ENCODE results near the gene ZNRF1.

The ZNRF1 gene

DNA sequence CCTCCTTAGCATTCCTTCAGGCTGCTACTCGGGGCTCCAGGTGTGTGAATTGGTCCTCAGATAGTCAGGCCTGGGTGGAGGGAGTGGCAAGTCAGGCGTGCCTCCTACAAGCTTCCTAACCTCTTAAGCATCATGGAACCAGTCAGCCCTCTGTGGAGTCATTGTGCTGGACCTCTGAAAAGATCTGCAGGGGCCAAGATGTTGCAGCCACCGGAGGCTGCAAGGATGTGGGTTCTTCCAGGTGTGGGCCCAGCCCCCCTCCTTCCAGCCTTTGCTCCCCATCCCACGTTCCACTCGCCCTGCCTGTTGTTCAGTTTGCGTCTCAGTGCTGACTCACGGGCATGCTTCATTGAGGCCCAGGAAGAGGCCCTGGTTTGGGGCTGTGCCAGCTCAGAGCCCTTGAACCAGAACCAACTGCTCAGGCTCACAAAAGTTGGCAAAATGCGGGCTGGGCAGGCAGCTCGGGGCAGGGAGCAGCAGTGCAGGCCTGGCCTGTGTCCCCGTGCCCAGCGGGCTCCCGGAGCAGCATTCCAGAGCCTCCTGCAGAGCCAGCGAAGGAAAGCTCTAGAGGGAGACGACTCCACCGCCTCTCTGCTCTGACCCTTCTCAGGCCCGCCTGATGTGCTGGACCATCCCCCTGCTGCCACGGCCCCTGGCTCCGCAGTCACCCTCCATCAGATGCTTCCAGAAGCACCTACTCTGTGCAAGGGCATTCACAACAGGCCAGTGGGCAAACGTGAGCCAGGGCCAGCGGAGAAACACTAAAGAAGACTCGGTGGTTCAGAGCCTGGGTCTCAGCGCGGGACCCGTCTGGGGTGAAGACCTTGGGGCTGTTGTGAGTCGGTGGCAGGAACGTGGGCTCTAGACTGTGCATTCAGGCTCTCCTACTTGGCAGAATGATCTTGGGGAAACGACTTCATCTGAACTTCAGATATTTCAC, 110.2 kb downstream of the ZNRF1 start:
- Mint-ChIP-seq H3K4me3 (peak overlapping the region; percentile 69), H3K9me3 (ENCODE audit: low read depth) (no peaks in the 10 kb centered on the region), H3K27me3 (peaks cover 4% of the 10 kb centered on the region), H3K27ac (peak overlapping the region; percentile 90), H3K4me1 (ENCODE audit: low read depth) (peaks cover 29% of the 10 kb centered on the region), H3K36me3 (peaks cover 3% of the 10 kb centered on the region)

GRCh38 chr16:75109732-75110243, 111.0 kb downstream of the ZNRF1 start:
- Mint-ChIP-seq H3K36me3 (peaks cover 2% of the 10 kb centered on the region), H3K4me3 (peak overlapping the region; percentile 50), H3K27me3 (peaks cover 4% of the 10 kb centered on the region), H3K9me3 (ENCODE audit: low read depth) (no peaks in the 10 kb centered on the region), H3K4me1 (ENCODE audit: low read depth) (peaks cover 29% of the 10 kb centered on the region), H3K27ac (peak overlapping the region; percentile 80)

DNA sequence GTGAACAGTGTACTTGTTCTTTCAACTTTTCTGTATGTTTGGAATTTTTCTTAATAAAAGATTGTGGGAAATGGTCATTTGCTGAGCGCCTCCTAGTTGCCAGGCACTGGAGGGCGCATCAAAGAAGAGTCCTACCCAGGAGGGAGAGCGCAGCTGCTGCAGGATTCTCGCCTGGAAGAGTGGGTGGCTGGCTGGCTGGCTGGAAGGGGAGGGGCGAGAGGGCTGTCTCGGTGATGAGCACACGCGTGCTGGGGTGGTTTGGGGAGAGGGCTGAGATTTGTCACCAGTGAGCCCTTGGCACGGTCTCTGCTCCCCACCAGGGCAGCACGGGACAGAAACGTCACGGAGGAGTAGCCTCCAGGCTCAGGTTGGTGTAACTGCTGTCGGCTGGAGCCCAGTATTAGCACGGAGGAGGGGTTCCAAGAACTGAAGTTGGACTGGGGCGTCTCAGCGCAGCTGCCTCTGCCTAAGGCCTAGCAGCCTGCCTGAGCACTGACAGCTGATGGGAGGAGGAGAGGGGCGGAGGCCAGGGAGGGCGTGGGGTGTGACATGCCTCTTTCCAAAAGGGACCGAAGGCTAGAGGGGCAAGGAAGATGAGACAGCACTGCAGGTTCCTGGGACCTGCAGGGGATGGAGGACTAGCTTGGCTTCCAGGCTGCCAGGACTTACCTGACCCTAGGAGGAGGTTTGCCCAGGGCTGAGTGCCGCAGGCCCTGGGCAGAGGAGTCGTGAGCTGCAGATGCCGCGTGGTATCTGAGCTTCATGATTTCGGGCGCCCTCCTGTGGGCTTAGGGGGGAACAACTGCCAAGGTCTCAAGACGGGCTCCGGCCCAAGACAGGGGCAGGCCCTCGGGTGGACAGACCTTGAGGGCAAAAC, 112.1 kb downstream of the ZNRF1 start:
- peak overlapping the region; percentile 38 for H3K4me3 Mint-ChIP-seq
- peaks cover 2% of the 10 kb centered on the region for H3K36me3 Mint-ChIP-seq
- peak overlapping the region; percentile 37 for H3K27ac Mint-ChIP-seq
- H3K4me1 Mint-ChIP-seq (ENCODE audit: low read depth): peaks cover 29% of the 10 kb centered on the region
- no peaks in the 10 kb centered on the region for H3K9me3 Mint-ChIP-seq (ENCODE audit: low read depth)
- peaks cover 4% of the 10 kb centered on the region for H3K27me3 Mint-ChIP-seq

DNA sequence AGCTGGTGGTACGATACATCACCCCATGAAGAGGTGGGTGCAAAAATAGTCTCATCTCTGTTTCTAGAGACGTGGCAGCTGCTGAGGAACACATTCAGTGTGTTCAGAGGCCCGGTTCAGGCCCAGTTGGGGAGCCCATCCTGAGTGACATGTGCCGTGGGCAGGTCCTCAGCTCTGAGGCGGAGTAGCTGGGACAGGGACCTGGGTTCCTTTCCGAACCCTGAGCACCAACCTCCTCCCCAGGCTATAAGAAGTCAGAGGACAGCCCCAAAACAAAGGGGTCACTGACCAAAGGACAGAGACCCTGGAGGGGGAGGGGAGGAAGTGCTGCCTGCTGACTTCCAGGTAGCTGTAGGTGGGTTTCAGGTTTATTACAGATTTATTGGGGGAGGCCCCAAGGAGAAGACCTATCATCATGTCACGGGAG, 112.7 kb downstream of the ZNRF1 start:
- H3K27me3 Mint-ChIP-seq: peaks cover 4% of the 10 kb centered on the region
- H3K36me3 Mint-ChIP-seq: peaks cover under 1% of the 10 kb centered on the region
- no peaks in the 10 kb centered on the region for H3K9me3 Mint-ChIP-seq (ENCODE audit: low read depth)
- H3K4me1 Mint-ChIP-seq (ENCODE audit: low read depth): peaks cover 29% of the 10 kb centered on the region
- H3K4me3 Mint-ChIP-seq: peak overlapping the region; percentile 38
- no peak overlapping the region for H3K27ac Mint-ChIP-seq

- H3K4me3 Mint-ChIP-seq: no peak overlapping the region
- peaks cover 29% of the 10 kb centered on the region for H3K4me1 Mint-ChIP-seq (ENCODE audit: low read depth)
- H3K27ac Mint-ChIP-seq: no peak overlapping the region
Measured at GRCh38 chr16:75111961-75112733, 113.3 kb downstream of the ZNRF1 start.

GRCh38 chr16:75112734-75113491, 114.1 kb downstream of the ZNRF1 start:
- Mint-ChIP-seq H3K4me3 (no peak overlapping the region), H3K27me3 (peaks cover 4% of the 10 kb centered on the region), H3K36me3 (no peaks in the 10 kb centered on the region), H3K27ac (no peak overlapping the region), H3K4me1 (ENCODE audit: low read depth) (peaks cover 29% of the 10 kb centered on the region), H3K9me3 (ENCODE audit: low read depth) (no peaks in the 10 kb centered on the region)

More at GRCh38 chr16:75111961-75112733, 113.3 kb downstream of the ZNRF1 start:
- peaks cover 4% of the 10 kb centered on the region for H3K27me3 Mint-ChIP-seq
- H3K9me3 Mint-ChIP-seq (ENCODE audit: low read depth): no peaks in the 10 kb centered on the region
- no peaks in the 10 kb centered on the region for H3K36me3 Mint-ChIP-seq

DNA sequence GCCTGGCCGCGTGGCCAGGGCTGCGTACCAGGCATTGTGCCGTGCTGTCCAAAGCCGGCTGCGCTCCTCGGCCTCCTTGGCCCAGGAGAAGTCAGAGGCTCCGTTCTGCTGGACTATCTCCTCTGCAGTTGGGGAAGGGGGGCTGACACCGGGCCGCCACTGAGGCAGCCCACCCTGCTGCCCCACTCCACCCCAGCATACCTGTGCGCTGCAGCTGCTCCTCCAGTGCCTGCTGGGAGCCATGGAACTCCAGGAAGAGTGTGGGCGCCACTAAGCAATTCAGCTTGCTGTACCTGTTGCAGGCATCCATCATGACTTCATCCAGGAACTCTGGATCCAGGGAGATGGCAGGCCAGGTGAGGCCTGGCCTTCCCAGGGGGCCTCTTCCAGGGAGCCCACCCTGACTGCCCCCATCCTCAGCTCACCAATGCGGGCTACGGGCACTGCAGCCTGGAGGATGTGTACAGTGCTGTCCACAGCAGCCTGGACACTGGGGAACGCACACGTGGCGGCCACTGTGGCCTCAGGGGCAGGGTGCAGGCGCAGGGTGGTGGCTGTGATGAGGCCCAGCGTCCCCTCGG, 114.8 kb downstream of the ZNRF1 start:
- Mint-ChIP-seq H3K27me3 (peaks cover 4% of the 10 kb centered on the region), H3K9me3 (ENCODE audit: low read depth) (no peaks in the 10 kb centered on the region), H3K4me3 (no peak overlapping the region), H3K36me3 (no peaks in the 10 kb centered on the region), H3K27ac (no peak overlapping the region), H3K4me1 (ENCODE audit: low read depth) (peaks cover 27% of the 10 kb centered on the region)

DNA sequence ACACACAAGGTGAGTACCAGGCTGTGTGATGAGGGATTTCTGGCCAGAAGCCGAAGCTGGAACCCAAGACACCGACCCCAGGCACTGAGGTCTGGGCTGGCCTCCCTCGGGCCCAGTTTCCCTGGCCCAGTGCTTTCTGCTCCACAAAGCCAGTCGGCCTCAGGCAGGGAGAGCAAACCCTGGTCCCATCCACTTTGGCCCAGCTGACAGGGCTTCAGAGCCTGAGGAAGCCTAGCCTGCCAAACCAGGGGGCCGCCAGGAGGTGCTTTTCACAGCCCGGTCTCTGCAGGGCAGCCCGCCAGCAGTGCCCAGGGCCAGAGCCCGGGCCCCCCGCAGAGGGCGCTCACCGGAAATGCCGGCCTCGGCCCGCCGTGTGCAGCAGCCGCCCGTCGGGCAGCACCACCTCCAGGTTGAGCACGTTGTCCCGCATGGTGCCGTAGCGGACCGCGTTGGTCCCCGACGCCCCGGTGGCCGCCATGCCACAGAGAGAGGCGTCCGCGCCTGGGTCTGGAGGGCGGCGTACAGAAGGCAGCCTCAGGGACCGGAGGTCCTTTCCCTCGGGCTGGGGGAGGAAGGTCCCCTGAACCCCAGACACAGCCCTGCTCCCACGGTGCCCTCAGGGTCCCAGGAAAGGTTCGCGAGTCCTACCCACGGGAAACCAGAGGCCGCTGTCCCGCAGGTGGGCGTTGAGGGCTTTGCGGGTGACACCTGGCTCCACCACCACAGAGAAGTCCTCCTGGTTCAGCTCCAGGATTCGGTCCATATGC, 115.5 kb downstream of the ZNRF1 start:
- H3K36me3 Mint-ChIP-seq: no peaks in the 10 kb centered on the region
- peaks cover 20% of the 10 kb centered on the region for H3K4me1 Mint-ChIP-seq (ENCODE audit: low read depth)
- peaks cover 4% of the 10 kb centered on the region for H3K27me3 Mint-ChIP-seq
- no peaks in the 10 kb centered on the region for H3K9me3 Mint-ChIP-seq (ENCODE audit: low read depth)
- no peak overlapping the region for H3K27ac Mint-ChIP-seq
- H3K4me3 Mint-ChIP-seq: no peak overlapping the region

- H3K4me1 Mint-ChIP-seq (ENCODE audit: low read depth): peaks cover 12% of the 10 kb centered on the region
- no peak overlapping the region for H3K27ac Mint-ChIP-seq
- peaks cover 4% of the 10 kb centered on the region for H3K27me3 Mint-ChIP-seq
Measured at GRCh38 chr16:75114946-75115825, 116.4 kb downstream of the ZNRF1 start.

GRCh38 chr16:75116081-75116910, 117.5 kb downstream of the ZNRF1 start, which contains the start of gene LDHD:
Gene LDHD, minus strand, starts transcription at chr16:75116780. Its CDS starts 60 bp downstream, at chr16:75116720.
- Mint-ChIP-seq H3K4me1 (ENCODE audit: low read depth) (peaks cover under 1% of the 10 kb centered on the region), H3K9me3 (ENCODE audit: low read depth) (no peaks in the 10 kb centered on the region), H3K4me3 (no peak within 1 kb of the TSS), H3K36me3 (no peaks in the 10 kb centered on the region), H3K27me3 (peaks cover 4% of the 10 kb centered on the region), H3K27ac (no peak within 1 kb of the TSS)

More at GRCh38 chr16:75114946-75115825, 116.4 kb downstream of the ZNRF1 start:
- Mint-ChIP-seq H3K36me3 (no peaks in the 10 kb centered on the region), H3K9me3 (ENCODE audit: low read depth) (no peaks in the 10 kb centered on the region), H3K4me3 (no peak overlapping the region)

- Mint-ChIP-seq H3K27me3 (peaks cover 2% of the 10 kb centered on the region), H3K27ac (no peak overlapping the region), H3K4me1 (ENCODE audit: low read depth) (no peaks in the 10 kb centered on the region), H3K9me3 (ENCODE audit: low read depth) (peaks cover 1% of the 10 kb centered on the region), H3K36me3 (peaks cover under 1% of the 10 kb centered on the region), H3K4me3 (no peak overlapping the region)
Measured at GRCh38 chr16:75116911-75117245, 118.1 kb downstream of the ZNRF1 start.
